OCI-LY1 (cell line): ENCODE measurements around the gene EIF2S3.
"Not testable (repeated sequence)": the region's sequence is repeated elsewhere in the genome, so short reads cannot be mapped to it uniquely, and the experiment has no call there.

Experiments
- H2AFZ ChIP-seq: fragments of 200-600 bp; sonication (generic), shearing (Covaris generic); 2 replicates; pipeline ENCODE4 v1.6.0; 2014; ENCODE audit warnings: antibody characterized with exemption, mild to moderate bottlenecking, low read length
- H3F3A ChIP-seq: fragments of 200-600 bp; sonication (generic), shearing (Covaris generic); 2 replicates; pipeline ENCODE4 v1.6.0; 2014; ENCODE audit warnings: mild to moderate bottlenecking, antibody characterized with exemption, low read length, moderate library complexity; ENCODE audit not compliant: insufficient read depth
- H3K27ac ChIP-seq: fragments of 200-600 bp; sonication (generic); 2 replicates; pipeline ENCODE4 v1.5.1; 2014; ENCODE audit warnings: low read length, mixed run types, mild to moderate bottlenecking, low read depth; ENCODE audit not compliant: poor library complexity, severe bottlenecking
- H3K27me3 ChIP-seq: fragments of 200-600 bp; sonication (generic); 2 replicates; pipeline ENCODE4 v1.6.0; 2014; ENCODE audit warnings: antibody characterized with exemption, mild to moderate bottlenecking, low read length, moderate library complexity; ENCODE audit not compliant: insufficient read depth
- H3K36me3 ChIP-seq: fragments of 200-600 bp; sonication (generic); 2 replicates; pipeline ENCODE4 v1.6.1; 2014; ENCODE audit warnings: mild to moderate bottlenecking, antibody characterized with exemption, low read length, moderate library complexity, mixed read lengths; ENCODE audit not compliant: insufficient read depth
- H3K4me1 ChIP-seq: fragments of 200-600 bp; sonication (generic); 2 replicates; pipeline ENCODE4 v1.5.1; 2014; ENCODE audit warnings: mild to moderate bottlenecking, low read length, moderate library complexity; ENCODE audit not compliant: insufficient read depth, severe bottlenecking
- H3K4me2 ChIP-seq: fragments of 200-600 bp; sonication (generic), shearing (Covaris generic); 2 replicates; pipeline ENCODE4 v1.6.1; 2014; ENCODE audit warnings: low read length
- H3K4me3 ChIP-seq: fragments of 200-600 bp; sonication (generic); 2 replicates; pipeline ENCODE4 v1.5.1; 2014; ENCODE audit warnings: low read length, low read depth, mild to moderate bottlenecking, mixed read lengths; ENCODE audit not compliant: poor library complexity, severe bottlenecking
- H3K79me2 ChIP-seq: fragments of 200-600 bp; shearing (Covaris generic); 2 replicates; pipeline ENCODE4 v1.6.1; 2016; ENCODE audit warnings: mixed run types, low read length, mixed read lengths; ENCODE audit not compliant: insufficient read depth
- H3K9ac ChIP-seq: fragments of 200-600 bp; sonication (generic), shearing (Covaris generic); 2 replicates; pipeline ENCODE4 v1.6.1; 2014; ENCODE audit warnings: mild to moderate bottlenecking, low read length, mixed read lengths
- H3K9me2 ChIP-seq: fragments of 200-600 bp; sonication (generic), shearing (Covaris generic); 2 replicates; pipeline ENCODE4 v1.6.1; 2014; ENCODE audit warnings: low read depth, mild to moderate bottlenecking, low read length, mixed read lengths
- H3K9me3 ChIP-seq: fragments of 200-600 bp; shearing (Covaris generic); 2 replicates; pipeline ENCODE4 v1.6.1; 2014; ENCODE audit warnings: low read length, mixed read lengths
- H4K20me1 ChIP-seq: fragments of 200-600 bp; sonication (generic), shearing (Covaris generic); 2 replicates; pipeline ENCODE4 v1.6.0; 2016; ENCODE audit warnings: mild to moderate bottlenecking, low read length; ENCODE audit not compliant: insufficient read depth
- EZH2 ChIP-seq: fragments of 200-600 bp; sonication (generic), shearing (Covaris generic); IDR thresholded peaks from 2 replicates; pipeline ENCODE4 v1.8.0; 2017; ENCODE audit warnings: borderline replicate concordance, mixed run types, mild to moderate bottlenecking, antibody characterized with exemption, low read length, moderate library complexity, mixed read lengths
- TF ChIP-seq, protein P1 (sequence below): fragments of 200-600 bp; sonication (generic), shearing (Covaris generic); IDR thresholded peaks from 2 replicates; pipeline ENCODE4 v1.5.1; 2017; ENCODE audit warnings: mild to moderate bottlenecking, antibody characterized with exemption, low read length, moderate library complexity, mixed read lengths

The EIF2S3 gene

DNA sequence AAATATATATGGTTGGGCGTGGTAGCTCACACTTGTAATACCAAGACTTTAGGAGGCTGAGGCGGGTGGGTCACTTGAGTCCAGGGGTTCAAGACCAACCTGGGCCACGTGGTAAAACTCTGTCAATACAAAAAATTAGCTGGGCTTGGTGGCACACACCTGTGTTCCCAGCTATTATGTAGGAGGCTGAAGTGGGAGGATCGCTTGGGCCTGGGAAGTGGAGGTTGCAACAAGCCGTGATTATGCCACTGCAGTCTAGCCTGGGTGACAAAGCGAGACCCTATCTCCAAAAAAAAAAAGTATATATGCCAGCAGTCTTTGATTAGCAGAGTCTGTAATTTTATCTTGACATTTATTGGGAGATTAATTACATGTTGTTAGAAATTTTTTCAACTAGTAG is 8.7 kb downstream of the EIF2S3 start:
- TF ChIP-seq, protein P1, sequence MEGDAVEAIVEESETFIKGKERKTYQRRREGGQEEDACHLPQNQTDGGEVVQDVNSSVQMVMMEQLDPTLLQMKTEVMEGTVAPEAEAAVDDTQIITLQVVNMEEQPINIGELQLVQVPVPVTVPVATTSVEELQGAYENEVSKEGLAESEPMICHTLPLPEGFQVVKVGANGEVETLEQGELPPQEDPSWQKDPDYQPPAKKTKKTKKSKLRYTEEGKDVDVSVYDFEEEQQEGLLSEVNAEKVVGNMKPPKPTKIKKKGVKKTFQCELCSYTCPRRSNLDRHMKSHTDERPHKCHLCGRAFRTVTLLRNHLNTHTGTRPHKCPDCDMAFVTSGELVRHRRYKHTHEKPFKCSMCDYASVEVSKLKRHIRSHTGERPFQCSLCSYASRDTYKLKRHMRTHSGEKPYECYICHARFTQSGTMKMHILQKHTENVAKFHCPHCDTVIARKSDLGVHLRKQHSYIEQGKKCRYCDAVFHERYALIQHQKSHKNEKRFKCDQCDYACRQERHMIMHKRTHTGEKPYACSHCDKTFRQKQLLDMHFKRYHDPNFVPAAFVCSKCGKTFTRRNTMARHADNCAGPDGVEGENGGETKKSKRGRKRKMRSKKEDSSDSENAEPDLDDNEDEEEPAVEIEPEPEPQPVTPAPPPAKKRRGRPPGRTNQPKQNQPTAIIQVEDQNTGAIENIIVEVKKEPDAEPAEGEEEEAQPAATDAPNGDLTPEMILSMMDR: no peak
- no peak for TF ChIP-seq EZH2
- Histone ChIP-seq H3K9me3 (no peaks in the 10 kb centered on the region), H3K27ac (no peak overlapping the region), H2AFZ (no peak overlapping the region), H3F3A (no peaks in the 10 kb centered on the region), H3K4me3 (no peak overlapping the region), H3K4me2 (no peak overlapping the region), H3K79me2 (no peaks in the 10 kb centered on the region), H3K27me3 (no peaks in the 10 kb centered on the region), H3K9me2 (no peaks in the 10 kb centered on the region), H3K9ac (no peak overlapping the region), H3K4me1 (no peaks in the 10 kb centered on the region), H4K20me1 (no peaks in the 10 kb centered on the region), H3K36me3 (peaks cover 88% of the 10 kb centered on the region)

DNA sequence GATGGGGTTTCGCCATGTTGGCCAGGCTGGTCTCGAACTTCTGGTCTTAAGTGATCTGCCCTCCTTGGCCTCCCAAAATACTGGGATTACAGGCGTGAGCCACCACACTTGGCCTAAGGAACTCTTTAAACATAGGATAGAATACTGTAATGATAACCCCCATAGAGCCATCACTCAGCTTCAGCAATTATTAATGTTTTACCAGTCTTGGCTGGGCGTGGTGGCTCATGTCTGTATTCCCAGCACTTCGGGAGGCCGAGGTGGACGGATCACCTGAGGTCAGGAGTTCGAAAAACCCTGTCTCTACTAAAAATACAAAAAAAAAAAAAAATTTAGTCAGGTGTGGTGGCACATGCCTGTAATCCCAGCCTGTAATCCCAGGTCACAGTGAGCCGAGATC is 15.1 kb downstream of the EIF2S3 start:
- Histone ChIP-seq H3K27me3 (no peaks in the 10 kb centered on the region), H3K9me2 (no peaks in the 10 kb centered on the region), H3K4me1 (no peaks in the 10 kb centered on the region), H3K4me3 (no peak overlapping the region), H3K4me2 (no peak overlapping the region), H4K20me1 (no peaks in the 10 kb centered on the region), H3F3A (no peaks in the 10 kb centered on the region), H3K9ac (no peak overlapping the region), H3K79me2 (no peaks in the 10 kb centered on the region), H3K36me3 (peaks cover 87% of the 10 kb centered on the region), H3K27ac (no peak overlapping the region), H2AFZ (no peak overlapping the region), H3K9me3 (no peaks in the 10 kb centered on the region)
- TF ChIP-seq EZH2: no peak
- TF ChIP-seq, protein P1: no peak

DNA sequence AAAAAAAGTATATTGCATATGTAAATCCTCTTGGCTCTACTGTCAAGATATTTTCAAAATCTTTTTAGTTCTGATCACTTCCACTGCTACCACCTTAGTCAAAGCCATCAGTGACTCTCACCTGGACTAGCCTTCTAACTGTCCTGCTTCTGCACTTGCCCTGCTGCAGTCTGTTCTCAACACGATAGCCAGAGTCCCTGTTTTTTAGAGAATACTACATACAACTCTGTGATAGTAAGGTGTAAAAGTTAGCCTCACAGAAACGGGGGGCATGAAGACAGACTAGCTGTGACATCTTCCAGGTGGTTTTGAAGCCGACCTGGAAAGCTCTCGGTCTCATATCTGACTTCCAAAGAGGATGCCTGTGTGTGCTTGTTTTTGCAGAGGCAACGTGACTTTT is 24.7 kb downstream of the EIF2S3 start:
- Histone ChIP-seq H3K9ac (no peak overlapping the region), H3K4me2 (no peak overlapping the region), H4K20me1 (no peaks in the 10 kb centered on the region), H3K27ac (no peak overlapping the region), H3K27me3 (no peaks in the 10 kb centered on the region), H3K79me2 (no peaks in the 10 kb centered on the region), H3K9me2 (no peaks in the 10 kb centered on the region), H3F3A (no peaks in the 10 kb centered on the region), H2AFZ (no peak overlapping the region), H3K36me3 (peaks cover 37% of the 10 kb centered on the region), H3K4me1 (peaks cover 10% of the 10 kb centered on the region), H3K9me3 (no peaks in the 10 kb centered on the region), H3K4me3 (no peak overlapping the region)
- no peak for TF ChIP-seq EZH2
- TF ChIP-seq, protein P1: no peak

DNA sequence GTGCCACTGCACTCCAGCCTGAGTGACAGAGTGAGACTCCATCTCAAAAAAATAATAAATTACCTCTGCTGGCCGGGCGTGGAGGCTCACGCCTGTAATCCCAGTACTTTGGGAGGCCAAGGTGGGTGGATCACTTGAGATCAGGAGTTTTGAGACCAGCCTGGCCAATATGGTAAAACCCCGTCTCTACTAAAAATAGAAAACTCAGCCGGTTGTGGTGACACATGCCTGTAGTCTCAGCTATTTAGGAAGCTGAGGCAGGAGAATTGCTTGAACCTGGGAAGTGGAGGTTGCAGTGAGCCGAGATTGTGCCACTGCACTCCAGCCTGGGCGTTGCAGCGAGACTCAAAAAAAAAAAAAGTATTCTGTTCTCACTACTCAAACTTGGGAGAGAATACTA is 25.5 kb downstream of the EIF2S3 start:
- peaks cover 10% of the 10 kb centered on the region for H3K4me1 ChIP-seq
- not testable (repeated sequence) for H2AFZ ChIP-seq, H3K9ac ChIP-seq, H3K4me3 ChIP-seq, H4K20me1 ChIP-seq, H3K79me2 ChIP-seq, H3K4me2 ChIP-seq, H3K9me2 ChIP-seq, H3K27me3 ChIP-seq, H3K27ac ChIP-seq, H3F3A ChIP-seq, H3K9me3 ChIP-seq
- H3K36me3 ChIP-seq: peaks cover 32% of the 10 kb centered on the region
